Type B pancreatic cell (in vitro differentiated cells): ENCODE data around the gene BTBD16. TPM values are rescaled to one million over a fixed set of nuclear protein-coding genes. Genes with fewer than 3 reads are reported as not detected.

ENCODE experiments used
- DNase-seq: peaks from one replicate; pipeline ENCODE4 v3.0.0; 2021; ENCODE audit warnings: mixed read lengths; ENCODE audit not compliant: unreplicated experiment; ENCODE audit errors: extremely low spot score
- H3K27ac Mint-ChIP-seq: 2 replicates; pipeline ENCODE4 v1.8.0; 2021; ENCODE audit warnings: mild to moderate bottlenecking, mixed read lengths
- H3K27me3 Mint-ChIP-seq: 2 replicates; pipeline ENCODE4 v1.8.0; 2021; ENCODE audit warnings: mixed read lengths
- H3K36me3 Mint-ChIP-seq: 2 replicates; pipeline ENCODE4 v1.8.0; 2021; ENCODE audit warnings: mixed read lengths
- H3K4me1 Mint-ChIP-seq: one replicate; pipeline ENCODE4 v1.8.0; 2021; ENCODE audit warnings: mixed read lengths; ENCODE audit not compliant: unreplicated experiment
- H3K4me3 Mint-ChIP-seq: 2 replicates; pipeline ENCODE4 v1.8.0; 2021; ENCODE audit warnings: mild to moderate bottlenecking, mixed read lengths
- H3K9me3 Mint-ChIP-seq: 2 replicates; pipeline ENCODE4 v1.8.0; 2021; ENCODE audit warnings: mixed read lengths
- CTCF ChIP-seq: fragments of 200-600 bp; sonication (generic); conservative IDR thresholded peaks from 2 replicates; pipeline ENCODE4 v1.5.0; 2021; ENCODE audit warnings: antibody characterized with exemption, mild to moderate bottlenecking
- total RNA-seq: library from RNA; stranded (reverse); gene quantifications from 2 replicates; pipeline ENCODE4 v1.2.1, GENCODE V29; 2021; ENCODE audit warnings: low replicate concordance

BTBD16 gene
- total RNA-seq, 1 donor from 2014 or later = 0.46 TPM

GRCh38 chr10:122357685-122358084 lies 86.6 kb downstream of the BTBD16 start:
- Mint-ChIP-seq H3K27ac (no peak overlapping the region), H3K36me3 (no peaks in the 10 kb centered on the region), H3K27me3 (peaks cover 5% of the 10 kb centered on the region), H3K4me1 (peaks cover 8% of the 10 kb centered on the region), H3K4me3 (no peak overlapping the region), H3K9me3 (peaks cover 9% of the 10 kb centered on the region)
- no peak for TF ChIP-seq CTCF
- peak; percentile 60 for DNase-seq

GRCh38 chr10:122359621-122360020 lies 88.5 kb downstream of the BTBD16 start:
- DNase-seq = no peak
- no peaks in the 10 kb centered on the region for H3K36me3 Mint-ChIP-seq
- H3K9me3 Mint-ChIP-seq = peaks cover 9% of the 10 kb centered on the region
- no peak for TF ChIP-seq CTCF
- H3K4me3 Mint-ChIP-seq = no peak overlapping the region
- H3K4me1 Mint-ChIP-seq = peaks cover 8% of the 10 kb centered on the region
- peaks cover 3% of the 10 kb centered on the region for H3K27me3 Mint-ChIP-seq
- H3K27ac Mint-ChIP-seq = no peak overlapping the region

GRCh38 chr10:122361046-122361445 lies 90.0 kb downstream of the BTBD16 start:
- Mint-ChIP-seq H3K9me3 (peaks cover 9% of the 10 kb centered on the region), H3K36me3 (no peaks in the 10 kb centered on the region), H3K27me3 (peaks cover 3% of the 10 kb centered on the region), H3K27ac (no peak overlapping the region), H3K4me1 (peaks cover 8% of the 10 kb centered on the region), H3K4me3 (no peak overlapping the region)
- no peak for TF ChIP-seq CTCF
- DNase-seq = no peak

GRCh38 chr10:122362031-122362592 lies 91.0 kb downstream of the BTBD16 start:
- TF ChIP-seq CTCF = no peak
- no peak overlapping the region for H3K4me3 Mint-ChIP-seq
- peaks cover 8% of the 10 kb centered on the region for H3K4me1 Mint-ChIP-seq
- DNase-seq = no peak
- peaks cover 9% of the 10 kb centered on the region for H3K9me3 Mint-ChIP-seq
- H3K27me3 Mint-ChIP-seq = peaks cover 7% of the 10 kb centered on the region
- no peak overlapping the region for H3K27ac Mint-ChIP-seq
- no peaks in the 10 kb centered on the region for H3K36me3 Mint-ChIP-seq

GRCh38 chr10:122362621-122363020 lies 91.5 kb downstream of the BTBD16 start:
- DNase-seq = no peak
- H3K4me1 Mint-ChIP-seq = peaks cover 8% of the 10 kb centered on the region
- no peak for TF ChIP-seq CTCF
- peaks cover 7% of the 10 kb centered on the region for H3K27me3 Mint-ChIP-seq
- peaks cover 9% of the 10 kb centered on the region for H3K9me3 Mint-ChIP-seq
- H3K27ac Mint-ChIP-seq = no peak overlapping the region
- H3K4me3 Mint-ChIP-seq = no peak overlapping the region
- no peaks in the 10 kb centered on the region for H3K36me3 Mint-ChIP-seq

GRCh38 chr10:122363311-122363710 lies 92.2 kb downstream of the BTBD16 start:
- Mint-ChIP-seq H3K9me3 (peaks cover 5% of the 10 kb centered on the region), H3K4me1 (peaks cover 8% of the 10 kb centered on the region), H3K36me3 (no peaks in the 10 kb centered on the region), H3K27me3 (peaks cover 7% of the 10 kb centered on the region), H3K4me3 (no peak overlapping the region), H3K27ac (no peak overlapping the region)
- no peak for DNase-seq
- TF ChIP-seq CTCF = no peak
